HG02981 (cell line): ENCODE results near the gene GARNL3.

ENCODE experiments used
- ATAC-seq: cut with Tn5 transposase; IDR thresholded peaks from one replicate; pipeline ENCODE4 v1.9.1; 2021; ENCODE audit warnings: mild to moderate bottlenecking, moderate library complexity; ENCODE audit not compliant: unreplicated experiment

GARNL3 gene

DNA sequence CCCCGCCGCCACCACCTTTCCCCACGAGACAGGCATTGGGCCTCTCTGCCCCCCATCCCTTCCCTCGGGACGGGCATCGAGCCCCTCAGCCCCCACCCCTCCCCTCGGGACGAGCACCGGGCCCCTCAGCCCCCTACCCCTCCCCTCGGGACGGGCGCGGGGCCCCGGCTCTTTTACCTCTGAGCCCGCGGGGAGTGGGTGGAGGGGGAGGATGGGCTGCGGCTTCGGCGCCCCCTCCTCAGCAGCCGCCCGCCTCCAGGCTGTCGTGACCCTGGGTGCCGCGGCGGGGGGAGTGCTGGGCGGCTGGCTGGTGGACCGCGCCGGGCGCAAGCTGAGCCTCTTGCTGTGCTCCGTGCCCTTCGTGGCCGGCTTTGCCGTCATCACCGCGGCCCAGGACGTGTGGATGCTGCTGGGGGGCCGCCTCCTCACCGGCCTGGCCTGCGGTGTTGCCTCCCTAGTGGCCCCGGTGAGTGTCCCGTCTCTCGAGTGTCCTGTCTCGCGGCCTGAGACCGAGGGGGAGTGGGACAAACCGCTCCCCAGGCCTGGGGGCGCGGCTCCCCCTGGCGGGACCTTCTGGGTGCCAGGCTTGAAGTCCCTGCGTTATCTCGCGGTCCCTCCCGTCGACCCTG, 133.2 kb downstream of the GARNL3 start:
- ATAC-seq: no peak

DNA sequence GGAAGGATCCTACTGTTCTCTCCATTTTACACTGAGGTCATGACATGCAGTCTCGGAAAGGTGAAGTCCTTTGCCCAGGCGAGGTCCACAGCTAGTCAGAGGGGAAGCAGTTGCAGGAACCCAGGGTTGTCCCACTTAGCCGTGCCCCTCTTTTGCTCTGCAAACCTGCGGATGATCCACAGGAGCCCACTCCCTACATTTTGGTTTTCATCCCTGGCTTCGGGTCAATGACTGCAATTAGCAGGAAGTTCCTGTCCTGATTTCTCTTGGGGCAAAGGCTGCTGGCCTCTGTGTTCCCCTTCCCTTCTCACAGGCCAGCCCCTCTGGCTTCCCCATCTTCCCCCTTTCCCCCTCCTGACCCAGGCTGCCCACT, 133.7 kb downstream of the GARNL3 start:
- ATAC-seq: no peak

DNA sequence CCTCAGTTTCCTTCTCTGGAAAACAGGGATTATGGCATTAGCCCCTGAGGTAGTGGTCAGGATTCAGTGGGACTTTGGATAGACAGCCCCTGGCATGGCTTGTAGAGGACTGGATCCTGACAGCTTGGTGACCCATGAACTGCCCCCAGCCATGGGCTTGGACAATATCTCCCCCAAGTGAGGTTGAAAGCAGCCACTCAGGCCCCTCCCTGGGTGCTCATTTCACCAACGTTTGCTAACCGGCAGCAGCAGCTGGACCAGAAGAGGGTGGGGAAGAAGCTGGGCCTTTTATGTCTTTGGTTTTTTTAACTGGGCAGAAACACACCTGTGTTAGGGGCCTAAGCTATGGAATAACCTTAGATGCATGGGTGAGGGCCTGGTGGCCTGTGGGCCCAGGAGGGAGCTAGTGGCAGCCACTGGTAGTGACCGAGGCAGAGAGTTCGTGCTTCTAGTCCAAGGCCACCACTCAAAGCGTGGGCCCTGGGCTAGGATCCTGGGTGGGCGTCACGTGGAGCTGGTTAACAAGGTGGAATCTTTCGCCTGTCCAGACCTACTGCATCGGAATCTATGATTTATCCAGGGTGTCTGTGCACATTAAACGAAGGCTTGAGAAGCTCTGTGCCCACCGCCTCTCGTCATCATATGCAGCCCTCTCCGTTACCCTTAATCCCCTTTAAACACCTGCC, 134.3 kb downstream of the GARNL3 start:
- no peak for ATAC-seq

- no peak for ATAC-seq
These were observed 135.2 kb downstream of the GARNL3 start for GRCh38 chr9:127399736-127400269.

- no peak for ATAC-seq
These were observed 138.0 kb downstream of the GARNL3 start for GRCh38 chr9:127402401-127403090.

DNA sequence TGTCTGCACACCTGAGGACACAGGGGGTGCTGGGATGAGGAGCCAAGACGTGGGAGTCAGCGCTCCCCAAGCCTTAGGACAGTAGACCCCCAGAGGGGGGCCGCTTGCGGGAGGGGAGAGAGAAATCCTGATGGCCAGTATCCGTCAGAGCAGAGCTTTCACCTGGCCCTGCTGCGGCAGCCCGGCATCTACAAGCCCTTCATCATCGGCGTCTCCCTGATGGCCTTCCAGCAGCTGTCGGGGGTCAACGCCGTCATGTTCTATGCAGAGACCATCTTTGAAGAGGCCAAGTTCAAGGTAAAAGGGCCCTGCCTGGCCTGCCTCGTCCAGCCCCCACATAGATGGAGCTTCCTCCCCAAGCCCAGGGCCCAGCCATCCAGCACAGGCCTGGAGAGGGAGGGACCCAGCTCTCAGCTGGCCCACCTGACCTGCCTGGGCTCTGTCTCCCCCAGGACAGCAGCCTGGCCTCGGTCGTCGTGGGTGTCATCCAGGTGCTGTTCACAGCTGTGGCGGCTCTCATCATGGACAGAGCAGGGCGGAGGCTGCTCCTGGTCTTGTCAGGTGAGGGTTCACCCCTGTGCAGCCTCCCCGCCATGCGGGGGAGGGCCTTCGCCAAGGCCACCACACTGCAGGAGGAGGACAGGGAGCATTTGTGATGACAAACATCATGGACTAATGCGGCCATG, 139.1 kb downstream of the GARNL3 start:
- no peak for ATAC-seq

DNA sequence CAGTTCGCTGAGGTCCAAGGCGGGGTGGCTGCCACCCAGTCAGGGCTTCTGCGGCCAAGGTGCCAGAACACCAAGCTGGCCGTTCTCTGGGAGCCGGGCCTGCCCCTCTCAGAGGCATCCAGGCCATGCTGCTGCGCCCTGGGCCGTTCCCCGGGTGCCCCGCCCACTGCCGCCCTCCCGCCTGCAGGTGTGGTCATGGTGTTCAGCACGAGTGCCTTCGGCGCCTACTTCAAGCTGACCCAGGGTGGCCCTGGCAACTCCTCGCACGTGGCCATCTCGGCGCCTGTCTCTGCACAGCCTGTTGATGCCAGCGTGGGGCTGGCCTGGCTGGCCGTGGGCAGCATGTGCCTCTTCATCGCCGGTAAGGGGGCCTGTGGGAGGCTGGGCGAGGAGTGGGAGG, 140.1 kb downstream of the GARNL3 start:
- ATAC-seq: no peak

- ATAC-seq: no peak
These were observed 141.0 kb downstream of the GARNL3 start for GRCh38 chr9:127405344-127406125.

GRCh38 chr9:127406799-127407491, 142.4 kb downstream of the GARNL3 start:
- no peak for ATAC-seq

GRCh38 chr9:127407492-127407843, 142.9 kb downstream of the GARNL3 start:
- no peak for ATAC-seq

DNA sequence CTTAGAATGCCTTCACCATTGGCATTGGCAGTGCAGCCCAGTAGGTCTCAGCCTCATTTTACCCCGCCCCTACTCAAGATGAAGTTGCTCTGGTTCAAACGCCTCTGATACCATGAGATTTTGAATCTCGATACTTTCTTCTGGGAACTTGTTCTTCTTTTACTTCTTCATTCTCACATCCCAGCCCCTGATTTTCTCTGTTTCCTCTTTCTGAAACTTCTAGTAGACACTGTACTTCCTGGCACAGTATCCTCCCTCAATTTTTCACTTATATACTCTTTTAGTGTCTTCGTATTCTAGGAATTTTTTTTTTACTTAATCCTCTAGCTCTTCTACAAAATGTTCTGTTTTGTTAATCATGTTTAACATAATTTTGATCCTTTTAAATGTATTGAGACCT, 146.5 kb downstream of the GARNL3 start:
- no peak for ATAC-seq

DNA sequence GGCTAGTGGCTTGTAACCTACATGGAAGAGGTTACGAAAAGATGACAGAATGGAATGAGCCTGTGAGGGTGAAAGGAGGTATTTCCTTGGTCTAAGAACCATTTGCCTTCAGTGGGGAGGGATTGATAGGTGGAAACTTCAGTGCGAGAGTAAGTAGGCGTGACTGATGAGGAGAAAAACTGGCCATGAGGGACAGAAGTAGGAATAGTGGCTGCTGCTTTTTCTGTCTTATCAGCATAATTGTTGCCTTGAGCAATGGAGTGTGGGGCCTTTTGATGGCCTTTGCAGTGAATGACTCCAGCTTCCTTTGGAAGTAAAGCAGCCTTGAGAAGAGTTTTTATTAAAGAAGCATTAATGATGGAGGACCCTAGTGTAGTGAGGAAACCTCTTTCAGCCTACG, 150.6 kb downstream of the GARNL3 start:
- no peak for ATAC-seq

DNA sequence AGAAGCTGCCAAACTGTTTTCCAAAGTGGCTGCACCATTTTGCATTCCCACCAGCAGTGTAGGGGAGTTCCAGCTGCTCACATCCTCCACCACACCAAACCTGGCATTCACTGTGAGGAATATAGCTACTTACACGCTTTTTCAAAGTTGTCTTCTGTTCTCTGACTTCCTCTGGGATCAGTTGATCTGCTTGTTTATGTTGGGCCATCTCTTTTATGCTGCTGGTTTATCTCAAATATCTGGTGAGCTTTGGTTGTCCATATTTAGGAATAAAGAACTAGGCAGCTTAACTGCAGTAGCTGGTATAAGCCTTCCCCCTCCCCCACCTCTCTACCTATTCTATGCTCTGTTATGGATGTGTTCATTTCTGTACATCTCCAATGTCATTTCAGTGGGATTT, 151.1 kb downstream of the GARNL3 start:
- ATAC-seq: no peak

DNA sequence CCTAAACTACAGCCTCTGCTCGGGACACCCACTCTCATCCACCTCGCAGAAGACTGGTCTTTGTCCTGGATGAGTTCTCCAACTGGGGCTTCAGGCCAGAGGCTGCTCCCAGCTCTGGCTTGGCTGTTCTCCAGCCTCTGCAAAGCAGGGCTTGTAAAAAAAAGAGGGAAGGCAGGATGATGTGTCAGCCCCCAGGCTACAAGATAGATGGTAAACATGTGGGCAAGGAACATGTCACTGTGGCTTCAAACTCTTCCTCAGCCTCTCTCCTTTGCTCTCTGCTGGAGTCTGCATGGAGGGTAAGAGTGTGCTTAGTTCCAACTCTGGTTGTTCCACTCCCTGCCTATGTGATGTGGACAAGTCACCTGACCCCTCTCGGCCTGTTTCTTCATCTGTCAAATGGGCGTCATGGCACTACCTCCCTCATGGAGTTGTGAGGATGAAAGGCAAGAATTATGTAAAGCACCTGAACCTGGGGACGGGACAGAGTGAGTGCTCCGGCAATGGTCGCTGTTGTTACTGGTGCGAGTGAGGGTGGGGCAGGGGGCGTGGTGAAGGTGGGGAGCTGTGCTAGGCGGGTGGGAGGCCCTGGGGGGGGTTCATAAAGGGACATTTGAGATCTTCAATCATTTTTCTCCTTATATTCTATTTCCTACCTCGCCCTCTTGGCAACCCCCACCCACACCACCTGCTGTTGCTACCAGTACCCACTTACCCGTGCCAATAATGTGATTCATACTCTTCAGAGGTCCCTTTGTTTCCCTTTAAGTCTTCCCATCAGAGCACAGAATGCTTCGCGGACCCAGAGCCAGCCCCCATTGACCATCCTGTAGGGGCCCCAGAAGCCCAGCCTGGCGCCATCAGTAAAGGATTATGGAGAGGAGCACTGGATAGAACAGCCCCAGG, 152.8 kb downstream of the GARNL3 start:
- ATAC-seq: no peak

- no peak for ATAC-seq
These were observed 153.5 kb downstream of the GARNL3 start for GRCh38 chr9:127418037-127418471.

- no peak for ATAC-seq
These were observed 154.8 kb downstream of the GARNL3 start for GRCh38 chr9:127419348-127419747.

DNA sequence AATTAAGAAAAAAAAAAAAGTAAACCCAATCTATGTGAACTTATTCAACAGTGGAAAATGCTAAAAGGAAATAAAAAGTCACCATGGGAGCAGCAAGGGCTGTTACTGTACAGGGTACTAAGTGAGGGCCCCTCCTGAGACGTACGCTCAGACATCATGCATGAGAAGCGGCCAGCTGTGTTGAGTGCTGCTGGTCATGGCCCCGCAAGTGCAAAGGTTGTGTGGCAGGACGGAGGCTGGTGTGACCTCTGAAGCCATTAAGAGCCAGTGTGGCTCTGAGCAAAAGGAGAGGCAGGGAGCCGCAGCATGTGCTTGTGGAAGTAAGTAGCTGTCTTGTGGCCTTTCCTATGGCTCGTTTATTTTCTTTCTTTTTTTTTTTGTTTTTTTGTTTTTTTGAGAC, 156.5 kb downstream of the GARNL3 start:
- ATAC-seq: no peak

GRCh38 chr9:127422133-127422782, 157.7 kb downstream of the GARNL3 start:
- ATAC-seq: no peak

DNA sequence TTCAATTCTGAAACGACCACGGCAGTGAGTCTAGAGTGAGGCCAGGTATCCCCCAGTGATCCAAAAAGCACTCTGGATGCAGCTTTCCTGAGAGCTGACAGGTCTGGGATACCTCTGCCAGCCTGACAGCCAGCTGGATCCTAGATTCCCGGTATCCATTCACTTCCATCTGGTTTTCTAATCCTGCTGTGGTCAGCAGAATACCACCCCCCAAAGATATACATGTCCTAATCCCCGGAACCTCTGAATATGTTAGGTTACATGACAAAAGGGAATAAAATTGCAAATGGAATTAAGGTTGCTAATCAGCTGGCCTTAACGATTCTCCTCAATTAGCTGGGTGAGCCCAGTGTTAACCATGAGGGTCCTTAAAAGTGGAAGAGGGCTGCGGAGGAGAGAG, 158.2 kb downstream of the GARNL3 start:
- no peak for ATAC-seq
